Fibroblast of skin of scalp (primary cell): ENCODE data around the gene PVALEF.

Experiments
- DNase-seq: peaks from one replicate; pipeline ENCODE4 v3.0.0-alpha.2; 2013

The PVALEF gene

GRCh38 chr17:81128774-81129173 is 36.5 kb upstream of the PVALEF start:
- DNase-seq, result no peak

- DNase-seq, result no peak
Measured at GRCh38 chr17:81129289-81129688, 36.0 kb upstream of the PVALEF start.

DNA sequence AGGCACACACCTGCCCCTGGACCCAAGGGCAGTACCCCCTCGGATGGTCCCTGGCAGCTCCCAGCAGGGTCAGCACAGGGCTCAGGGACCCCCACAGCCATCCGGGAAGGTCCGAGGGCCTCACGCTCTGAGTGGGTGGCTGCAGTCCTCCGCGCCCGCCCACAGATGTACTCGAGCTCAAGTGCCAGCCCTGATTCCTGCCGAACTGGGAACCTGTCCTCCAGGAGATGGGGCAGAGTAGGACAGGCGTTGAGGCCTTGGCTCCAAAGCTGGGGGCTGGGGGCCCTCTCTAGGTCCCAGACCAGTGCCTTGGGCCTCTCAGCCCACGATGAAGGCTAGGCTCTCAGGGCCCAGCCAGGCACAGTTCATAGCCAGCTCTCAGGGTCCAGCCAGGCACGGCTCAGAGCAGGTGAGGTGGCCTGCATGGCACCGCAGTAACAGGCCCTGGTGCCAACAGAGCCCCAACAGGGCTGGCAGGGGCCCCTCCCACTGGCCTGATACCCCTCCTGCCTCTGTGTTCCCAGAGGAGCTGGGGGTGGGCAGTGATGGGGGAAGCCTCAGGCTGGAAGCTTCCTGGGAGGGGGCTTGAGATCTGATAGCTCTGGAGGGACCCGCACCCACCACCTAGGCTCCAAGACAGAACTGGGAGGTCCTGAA is 35.5 kb upstream of the PVALEF start:
- DNase-seq, result no peak

- DNase-seq, result no peak
Measured at GRCh38 chr17:81130385-81131361, 34.6 kb upstream of the PVALEF start.

GRCh38 chr17:81131486-81132196 is 33.7 kb upstream of the PVALEF start:
- no peak for DNase-seq

DNA sequence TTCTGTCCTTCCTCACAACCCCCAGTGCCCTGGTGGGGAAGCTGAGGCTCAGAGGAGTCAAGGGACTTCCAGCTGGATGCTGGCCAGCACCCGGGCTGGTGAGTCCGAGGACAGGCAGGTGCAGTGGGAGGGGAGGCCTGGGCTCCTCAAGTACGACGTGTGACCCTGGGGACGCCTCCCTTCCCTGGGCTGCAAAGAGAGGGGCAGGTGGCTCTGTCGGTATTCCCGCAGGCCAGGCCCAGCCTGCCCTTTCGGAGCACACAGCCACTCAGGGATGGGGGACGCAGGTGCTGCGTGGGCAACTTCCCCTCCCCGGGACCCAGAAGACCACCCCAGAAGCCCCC is 33.1 kb upstream of the PVALEF start:
- no peak for DNase-seq

DNA sequence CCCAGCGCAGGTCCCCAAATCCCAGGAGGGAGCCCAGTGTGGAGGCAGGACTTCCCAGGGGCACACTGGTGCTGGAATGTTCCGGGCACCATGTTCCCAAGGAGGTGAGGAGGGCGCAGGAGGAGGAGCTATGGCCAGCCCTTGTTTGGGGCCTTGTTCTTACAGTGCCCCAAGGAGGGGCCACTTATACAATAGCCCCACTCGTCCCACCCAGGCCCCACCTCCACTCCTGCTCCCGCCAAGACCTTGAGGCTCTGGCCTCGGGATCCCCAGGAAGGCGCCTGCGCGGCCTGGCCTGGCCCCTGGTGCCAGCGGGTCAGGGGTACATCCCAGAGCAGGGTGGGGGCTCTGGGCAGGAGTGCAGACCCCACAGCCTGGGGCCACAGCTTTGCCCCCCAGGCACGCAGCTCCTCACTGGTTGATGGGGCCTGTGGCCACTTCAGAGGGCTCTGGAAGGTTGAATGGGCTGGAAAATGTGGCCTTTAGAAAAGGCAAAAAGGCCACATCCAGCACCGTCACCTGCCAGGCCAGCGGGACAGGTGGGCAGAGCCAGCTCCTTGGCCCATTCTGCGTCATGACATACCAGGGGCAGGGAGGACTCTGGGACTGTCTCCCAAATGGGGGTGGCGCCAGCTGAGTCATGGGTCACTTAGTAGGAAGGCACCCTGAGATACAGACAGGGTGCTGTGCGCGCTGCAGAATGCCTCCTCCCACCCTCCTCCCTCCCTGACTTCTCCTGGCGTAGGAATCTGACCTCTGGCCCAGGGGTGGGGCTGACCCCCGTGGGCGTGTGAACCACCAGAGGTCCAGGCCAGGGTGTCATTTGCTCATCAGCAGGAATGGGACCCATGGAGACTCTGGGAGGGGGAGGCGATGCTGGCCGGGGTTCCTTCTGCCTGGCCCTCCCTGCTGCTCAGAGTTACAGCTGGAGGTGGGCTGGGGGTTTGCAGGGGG is 32.3 kb upstream of the PVALEF start:
- no peak for DNase-seq

DNA sequence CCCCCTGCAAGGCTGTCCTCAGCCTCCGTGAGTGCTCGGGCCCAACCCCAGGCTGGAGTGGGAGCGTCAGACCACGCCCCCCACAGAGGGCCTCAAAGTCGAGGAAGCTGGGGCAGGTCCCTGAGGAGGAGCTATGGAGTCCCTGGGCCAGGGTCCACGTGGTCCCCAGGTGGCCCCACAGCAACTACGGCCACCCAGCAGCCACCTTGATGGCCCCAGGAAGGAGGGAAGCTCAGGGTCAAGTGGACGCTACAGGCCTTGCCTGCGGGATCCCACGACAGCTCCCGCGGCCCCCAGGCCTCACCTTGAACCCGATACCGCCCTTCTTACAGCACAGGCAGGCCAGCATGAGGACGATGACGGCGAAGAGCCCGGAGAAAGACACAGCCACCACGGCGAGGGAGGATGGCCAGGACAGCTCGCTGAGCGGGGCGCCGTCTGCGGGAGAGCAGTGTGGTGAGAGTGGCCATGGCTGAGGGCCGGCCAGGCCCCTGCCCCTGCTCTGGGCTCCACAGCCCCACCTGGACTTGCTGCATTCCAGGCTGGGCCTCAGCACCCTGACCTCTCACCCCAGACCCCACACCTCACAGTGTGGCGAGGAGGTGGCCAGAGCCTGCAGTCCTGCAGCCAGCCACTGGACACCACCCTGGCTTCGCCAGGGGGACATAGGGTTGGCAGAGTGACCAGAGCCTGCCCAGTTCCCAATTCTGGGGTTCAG is 31.1 kb upstream of the PVALEF start:
- DNase-seq, result no peak

DNA sequence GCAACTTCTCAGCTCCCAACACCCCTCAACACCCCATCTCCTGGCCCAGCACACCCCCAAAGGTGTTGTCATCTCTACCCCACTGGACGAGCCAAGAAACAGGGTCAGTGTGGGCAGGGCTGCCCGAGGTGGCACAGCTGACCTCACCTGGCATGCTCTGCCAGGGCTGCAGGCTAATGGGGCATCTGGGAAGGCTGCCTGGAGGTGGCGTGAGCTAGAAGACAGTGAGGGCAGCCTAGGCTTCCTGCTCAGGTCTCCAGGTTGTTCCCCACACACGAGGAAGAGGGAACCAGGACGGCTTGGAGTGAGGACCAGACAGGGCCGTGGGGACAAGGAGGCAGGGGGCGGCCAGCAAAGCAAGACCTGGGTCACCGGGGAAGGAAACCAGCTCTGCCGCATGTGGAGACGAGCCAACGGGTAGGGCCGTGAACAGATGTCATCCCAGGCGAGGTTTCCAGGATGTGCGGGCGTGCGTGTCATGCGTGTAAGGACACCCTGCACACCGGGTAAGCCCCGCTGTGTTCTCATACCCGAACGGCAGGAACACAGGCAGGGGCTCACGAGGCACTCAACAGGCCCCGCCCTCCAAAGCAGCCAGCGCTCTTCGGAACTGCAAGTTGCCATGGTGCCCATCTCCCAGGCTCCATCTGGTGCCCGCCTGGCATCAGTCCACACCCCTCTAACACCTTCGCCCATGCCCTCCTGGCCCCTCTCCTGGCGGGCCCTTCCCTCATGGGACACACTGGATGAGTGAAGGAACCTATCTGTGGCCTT is 29.6 kb upstream of the PVALEF start:
- no peak for DNase-seq

GRCh38 chr17:81136366-81136765 is 28.9 kb upstream of the PVALEF start:
- DNase-seq, result no peak

DNA sequence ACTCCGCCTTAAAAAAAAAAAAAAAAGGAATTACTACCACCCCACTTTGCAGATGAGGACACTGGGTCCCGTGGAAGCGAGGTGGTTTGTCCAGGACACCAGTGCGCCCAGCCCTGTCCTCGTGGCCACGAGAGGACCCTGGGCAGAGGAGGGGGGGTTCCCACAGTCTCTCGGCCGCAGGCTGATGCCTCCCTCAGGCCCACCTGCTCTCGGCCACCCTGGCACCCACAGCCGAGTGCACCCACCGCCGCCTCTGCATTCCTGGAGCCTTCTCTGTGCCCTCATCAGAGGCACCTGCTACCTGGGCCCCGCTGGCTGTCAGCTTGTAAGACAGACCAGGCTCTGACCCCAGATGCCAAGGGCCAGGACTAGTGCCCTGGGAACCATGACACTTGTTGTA is 28.1 kb upstream of the PVALEF start:
- DNase-seq, result no peak

GRCh38 chr17:81138083-81138482 is 27.2 kb upstream of the PVALEF start:
- no peak for DNase-seq

DNA sequence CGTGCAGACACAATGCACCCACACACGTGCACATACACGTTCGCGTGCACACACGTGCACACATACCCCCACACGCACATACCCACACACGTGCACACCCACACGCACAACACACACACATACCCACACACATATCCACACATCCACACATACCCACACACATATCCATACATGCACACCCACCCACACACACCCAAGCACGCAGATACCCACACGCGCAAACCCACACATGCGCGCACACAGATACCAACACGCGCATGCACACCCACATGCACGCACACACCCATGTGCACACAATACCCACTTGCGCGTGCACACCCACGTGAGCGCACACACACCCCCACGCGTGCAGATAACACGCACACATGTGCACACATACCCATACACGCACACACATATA is 26.8 kb upstream of the PVALEF start:
- DNase-seq, result no peak

DNA sequence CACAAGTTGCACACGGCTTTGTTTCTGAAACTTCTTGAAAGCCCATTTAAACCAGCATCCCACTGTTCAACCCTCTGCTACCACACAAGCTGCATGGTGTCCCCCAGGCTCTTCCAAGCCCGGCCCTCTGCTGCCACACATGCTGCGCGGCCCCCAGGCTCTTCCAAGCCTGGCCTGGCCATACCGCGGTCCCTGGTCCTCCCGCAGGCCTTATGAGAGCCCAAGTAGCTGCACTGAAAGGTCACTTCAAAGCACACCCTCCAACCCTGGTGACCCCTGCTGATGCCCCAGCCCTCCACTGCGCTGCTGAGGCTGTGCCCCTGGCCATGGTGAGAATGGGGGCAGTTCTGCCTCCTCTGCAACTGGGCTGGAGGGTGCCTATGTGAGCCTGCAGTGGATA is 25.9 kb upstream of the PVALEF start:
- DNase-seq, result no peak

GRCh38 chr17:81140018-81140417 is 25.3 kb upstream of the PVALEF start:
- no peak for DNase-seq

DNA sequence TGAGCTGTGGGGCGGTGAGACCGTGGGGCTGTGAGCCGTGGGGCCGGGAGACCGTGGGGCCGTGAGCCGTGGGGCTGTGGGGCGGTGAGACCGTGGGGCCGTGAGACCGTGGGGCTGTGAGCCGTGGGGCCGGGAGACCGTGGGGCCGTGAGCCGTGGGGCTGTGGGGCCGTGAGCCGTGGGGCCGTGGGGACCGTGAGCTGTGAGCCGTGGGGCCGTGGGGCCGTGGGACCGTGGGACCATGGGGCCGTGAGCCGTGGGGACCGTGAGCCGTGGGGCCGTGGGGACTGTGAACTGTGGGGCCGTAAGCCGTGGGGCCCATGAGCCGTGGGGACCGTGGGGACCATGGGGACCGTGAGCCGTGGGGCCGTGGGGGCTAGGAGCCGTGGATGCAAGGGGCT is 24.6 kb upstream of the PVALEF start:
- no peak for DNase-seq

DNA sequence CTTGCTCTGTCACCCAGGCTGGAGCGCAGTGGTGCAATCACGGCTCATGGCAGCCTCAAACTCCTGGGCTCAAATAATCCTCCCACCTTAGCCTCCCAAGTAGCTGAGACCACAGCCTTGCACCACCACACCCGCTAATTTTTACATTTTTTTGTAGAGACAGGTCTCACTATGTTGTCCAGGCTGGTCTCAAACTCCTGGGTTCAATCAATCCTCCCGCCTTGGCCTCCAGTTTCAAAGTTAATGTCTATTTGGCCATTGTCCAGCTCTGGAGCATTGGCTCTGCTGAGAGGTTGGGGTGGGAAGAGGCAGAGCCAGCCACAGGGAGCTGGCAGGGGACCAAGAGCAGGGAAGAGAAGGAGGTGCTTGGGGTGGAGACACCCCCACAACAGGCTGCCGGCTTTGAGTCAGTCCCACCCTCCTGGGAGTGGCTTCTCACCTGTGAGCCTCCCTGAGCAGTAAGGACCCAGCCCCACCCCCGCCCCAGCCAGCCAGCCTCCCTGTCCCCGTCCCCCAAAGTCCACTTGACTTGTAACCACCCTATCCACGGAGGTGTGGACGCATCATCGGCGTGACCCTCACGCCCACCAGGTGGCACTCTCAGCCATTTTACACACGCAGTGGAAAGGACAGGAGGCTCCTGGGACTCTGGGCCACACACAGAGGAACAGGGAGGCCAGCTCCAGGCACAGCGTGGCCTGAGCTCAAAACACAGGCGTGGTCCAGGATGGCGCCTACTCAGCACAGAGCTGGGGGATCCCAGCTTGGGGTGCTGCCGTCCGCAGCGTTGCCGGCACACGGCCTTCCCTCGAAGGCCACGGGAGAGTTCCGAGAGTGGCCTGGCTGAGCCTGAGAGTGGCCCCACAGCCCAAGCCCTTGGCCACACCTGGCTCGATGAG is 22.8 kb upstream of the PVALEF start:
- DNase-seq, result peak; percentile 75

- DNase-seq, result no peak
Measured at GRCh38 chr17:81143200-81143527, 22.1 kb upstream of the PVALEF start.

GRCh38 chr17:81143717-81144422 is 21.4 kb upstream of the PVALEF start:
- DNase-seq, result no peak
